HG03045 (cell line): Measurements from ENCODE around the gene DPYD.

Experiments
- ATAC-seq: cut with Tn5 transposase; IDR thresholded peaks from one replicate; pipeline ENCODE4 v1.9.1; 2021; ENCODE audit warnings: mild to moderate bottlenecking, moderate library complexity; ENCODE audit not compliant: unreplicated experiment

Gene DPYD

GRCh38 chr1:97070376-97070775 is 850.5 kb downstream of the DPYD start:
- ATAC-seq: no peak

GRCh38 chr1:97069312-97069711 is 851.5 kb downstream of the DPYD start:
- ATAC-seq: no peak

- no peak for ATAC-seq
Observed at GRCh38 chr1:97066860-97067259, 854.0 kb downstream of the DPYD start.

DNA sequence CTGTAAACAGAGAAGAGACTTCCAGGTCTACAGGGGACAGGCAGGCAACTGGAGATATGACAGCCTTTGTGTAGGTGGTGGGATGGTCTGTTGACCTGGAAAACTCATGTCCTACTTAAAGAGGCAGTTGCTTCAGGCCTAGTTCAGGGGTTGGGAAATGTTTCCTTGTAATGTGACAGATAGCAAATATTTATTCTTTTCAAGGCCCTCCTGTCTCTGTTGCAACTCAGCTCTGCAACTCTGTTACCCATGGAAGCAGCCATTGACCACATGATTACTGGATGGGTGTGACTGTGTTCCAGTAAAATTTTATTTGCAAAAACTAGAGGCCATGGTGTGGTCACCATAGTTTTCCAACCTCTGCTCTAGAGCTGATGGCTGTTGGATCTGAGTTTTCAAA is 857.3 kb downstream of the DPYD start:
- no peak for ATAC-seq

DNA sequence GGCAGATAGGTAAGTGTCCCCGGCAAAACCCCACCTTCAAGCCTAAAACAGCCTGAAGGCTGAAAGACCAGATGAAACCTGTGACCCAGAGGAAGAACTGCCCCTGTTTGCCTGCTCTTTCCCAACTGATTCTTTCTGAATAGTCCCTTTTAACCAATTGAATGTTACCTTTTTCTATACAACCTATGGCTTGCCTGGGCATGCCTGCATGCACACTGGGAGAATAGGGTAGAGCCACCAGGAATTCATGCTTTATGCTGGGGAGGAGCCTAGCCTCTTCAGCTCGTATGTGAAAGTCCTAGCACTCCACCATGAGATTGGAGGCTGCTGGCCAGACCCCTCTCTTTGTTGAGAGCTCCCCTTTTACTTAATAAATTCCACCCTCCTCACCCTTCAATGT is 859.2 kb downstream of the DPYD start:
- ATAC-seq: no peak

- ATAC-seq: no peak
Observed at GRCh38 chr1:97056386-97056785, 864.4 kb downstream of the DPYD start.

DNA sequence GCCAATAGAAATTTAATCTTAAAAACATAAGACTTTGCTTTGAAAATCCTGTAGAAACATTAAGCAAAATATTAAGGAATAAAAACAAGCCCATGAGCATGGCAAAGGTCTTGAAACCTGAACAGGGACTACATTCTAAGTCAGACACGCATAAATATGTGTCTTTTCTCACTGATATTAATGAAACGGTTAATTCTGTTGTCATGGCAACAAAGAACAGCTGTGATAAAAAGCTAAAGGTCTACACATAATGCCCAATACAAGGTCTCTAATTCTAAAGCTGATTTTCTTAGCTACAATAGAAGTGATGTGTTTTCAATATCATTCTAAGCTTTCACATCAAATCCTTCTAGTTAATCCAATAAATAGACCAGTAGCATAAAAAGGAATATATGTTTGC is 867.6 kb downstream of the DPYD start:
- ATAC-seq: no peak

DNA sequence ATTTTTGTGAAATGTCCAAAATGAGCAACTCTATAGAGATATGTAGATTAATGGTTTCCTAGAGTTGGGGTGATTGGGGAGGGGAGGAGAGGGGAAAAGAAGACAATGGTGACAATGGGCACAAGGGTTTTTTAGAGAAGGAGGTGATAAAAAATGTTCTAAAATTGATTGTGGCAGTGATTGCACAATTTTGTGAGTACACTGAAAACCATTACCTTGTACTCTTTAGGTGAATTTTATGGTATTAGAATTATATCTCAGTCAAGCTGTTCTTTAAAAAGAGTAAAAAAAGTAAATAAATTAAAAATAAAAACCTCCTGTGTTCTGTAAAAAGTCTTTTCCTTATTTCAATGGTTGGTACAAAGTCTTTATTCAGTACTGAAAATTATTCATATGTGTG is 869.0 kb downstream of the DPYD start:
- no peak for ATAC-seq

DNA sequence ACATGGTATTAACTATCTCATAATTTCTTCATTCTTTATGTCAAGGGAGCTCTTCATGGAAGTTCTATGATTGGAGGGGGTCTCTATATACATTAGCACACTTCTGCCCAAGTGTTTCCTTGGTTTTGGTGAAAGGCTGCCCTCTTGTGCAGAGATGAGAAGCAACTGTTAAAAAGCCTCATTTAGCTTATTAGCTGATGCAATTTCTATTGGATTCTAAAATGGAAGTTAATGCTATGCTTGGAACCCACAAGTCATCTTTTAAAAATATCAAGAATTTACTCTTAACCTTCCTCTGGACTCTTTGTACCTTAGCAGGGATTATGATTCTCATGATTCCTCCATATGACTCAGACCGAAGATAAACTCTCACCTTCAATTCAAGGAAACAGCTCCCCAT is 870.3 kb downstream of the DPYD start:
- ATAC-seq: no peak

GRCh38 chr1:97047421-97047793 is 873.4 kb downstream of the DPYD start:
- no peak for ATAC-seq

DNA sequence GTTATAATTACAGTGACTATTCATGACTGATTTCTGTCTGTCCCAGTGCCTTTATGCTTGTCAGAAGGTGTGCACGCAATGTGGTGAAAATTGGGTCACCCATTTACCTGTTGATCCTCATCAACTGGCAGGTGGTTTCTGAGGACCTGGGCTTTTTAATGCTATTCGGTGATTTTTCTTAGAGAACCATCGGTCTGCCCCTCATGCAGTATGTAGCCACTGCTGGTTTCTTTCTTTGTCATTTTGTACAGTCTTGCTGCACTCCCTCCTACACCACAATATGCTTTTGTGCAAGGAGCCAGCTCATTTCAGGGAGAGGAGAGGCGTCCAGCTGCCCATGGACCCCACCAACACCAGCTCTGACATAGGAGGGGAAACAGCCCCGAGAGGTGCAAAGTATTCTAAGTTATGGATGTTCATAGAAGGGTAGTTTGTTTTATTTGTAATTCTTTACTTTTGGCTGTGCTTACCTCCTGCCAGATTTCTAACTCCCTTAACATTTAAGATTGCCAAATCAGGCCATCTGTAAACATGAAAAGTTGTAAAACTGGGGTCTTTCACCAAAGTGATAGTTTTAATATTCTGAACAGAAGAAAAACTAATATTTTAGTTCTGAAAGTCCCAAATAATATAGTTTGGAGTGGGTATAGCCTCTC is 873.9 kb downstream of the DPYD start:
- no peak for ATAC-seq

GRCh38 chr1:97044159-97044760 is 876.6 kb downstream of the DPYD start:
- ATAC-seq: no peak

DNA sequence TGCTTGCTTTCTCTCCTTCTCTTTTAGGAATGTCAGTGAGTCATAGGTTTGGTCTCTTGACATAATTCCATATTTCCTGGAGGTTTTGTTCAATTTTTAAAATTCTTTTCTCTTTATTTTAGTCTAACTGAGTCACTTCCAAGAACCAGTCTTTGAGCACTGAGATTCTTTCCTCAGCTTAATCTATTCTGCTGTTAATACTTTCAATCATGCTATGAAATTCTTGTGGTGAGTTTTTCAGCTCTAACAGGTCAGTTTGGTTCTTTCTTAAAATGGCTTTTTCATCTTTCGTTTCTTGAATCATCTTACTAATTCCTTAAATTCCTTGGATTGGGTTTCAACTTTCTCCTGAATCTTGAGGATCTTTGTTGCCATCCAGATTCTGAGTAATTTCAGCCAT is 878.3 kb downstream of the DPYD start:
- no peak for ATAC-seq

GRCh38 chr1:97041026-97041425 is 879.8 kb downstream of the DPYD start:
- no peak for ATAC-seq

DNA sequence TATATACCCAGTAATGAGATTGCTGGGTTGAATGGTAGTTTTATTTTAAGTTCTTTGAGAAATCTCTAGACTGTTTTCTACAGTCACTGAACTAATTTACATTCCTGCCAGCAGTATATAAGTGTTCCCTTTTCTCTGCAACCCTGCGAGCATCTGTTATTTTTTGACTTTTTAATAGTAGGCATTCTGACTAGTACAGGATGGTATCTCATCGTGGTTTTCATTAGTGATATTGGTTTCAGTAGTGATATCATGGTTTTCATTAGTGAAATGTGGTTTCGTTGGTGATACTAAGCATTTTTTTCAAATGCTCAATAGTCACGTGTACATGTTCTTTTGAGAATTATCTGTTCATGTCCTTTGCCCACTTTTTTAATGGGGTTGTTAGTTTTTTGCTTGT is 882.4 kb downstream of the DPYD start:
- ATAC-seq: no peak

- no peak for ATAC-seq
Observed at GRCh38 chr1:97034651-97035050, 886.2 kb downstream of the DPYD start.

DNA sequence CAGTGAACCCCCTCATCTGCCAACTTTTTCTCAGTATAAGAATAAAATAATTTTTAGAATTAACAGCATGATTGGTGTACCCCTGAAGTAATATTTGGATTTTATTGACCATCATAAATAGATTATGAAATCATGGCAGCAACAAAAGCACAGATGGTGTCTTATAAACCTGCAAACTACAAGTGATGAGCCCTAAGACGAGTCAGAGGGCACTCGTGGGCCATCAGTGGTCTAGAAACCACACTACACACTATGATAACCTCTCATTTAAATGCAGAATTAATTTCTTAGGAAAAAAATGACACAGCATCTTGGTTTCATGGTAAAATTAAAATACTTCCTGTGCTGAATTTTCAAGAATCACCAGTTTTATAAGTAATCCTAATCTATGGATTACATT is 886.9 kb downstream of the DPYD start:
- no peak for ATAC-seq
